H9 (cell line): Measurements from ENCODE around the gene PPP4R2. TPM values are rescaled to one million over a fixed set of nuclear protein-coding genes. Genes with fewer than 3 reads are reported as not detected.

Experiments used
- DNase-seq: peaks from one replicate; pipeline ENCODE4 v3.0.0-alpha.2; 2017
- H2AFZ ChIP-seq: one replicate; pipeline ENCODE4 v1.6.1; 2013; ENCODE audit warnings: mild to moderate bottlenecking, low read length, control low read depth, moderate library complexity
- H2AK5ac ChIP-seq: 2 replicates; pipeline ENCODE4 v1.6.1; 2013; ENCODE audit warnings: low read length, control low read depth, mixed read lengths; ENCODE audit not compliant: insufficient read length
- H2BK120ac ChIP-seq: one replicate; pipeline ENCODE4 v1.6.1; 2013; ENCODE audit warnings: low read depth, mild to moderate bottlenecking, low read length, control low read depth, inconsistent platforms; ENCODE audit not compliant: poor library complexity, severe bottlenecking
- H2BK12ac ChIP-seq: 2 replicates; pipeline ENCODE4 v1.6.1; 2013; ENCODE audit warnings: low read length, control low read depth, mixed read lengths, low read depth; ENCODE audit not compliant: insufficient read length
- H2BK15ac ChIP-seq: 2 replicates; pipeline ENCODE4 v1.6.1; 2013; ENCODE audit warnings: low read depth, low read length, control low read depth
- H2BK20ac ChIP-seq: one replicate; pipeline ENCODE4 v1.6.1; 2013; ENCODE audit warnings: low read depth, mild to moderate bottlenecking, low read length, control low read depth, inconsistent platforms; ENCODE audit not compliant: poor library complexity, severe bottlenecking
- H2BK5ac ChIP-seq: 2 replicates; pipeline ENCODE4 v1.6.1; 2013; ENCODE audit warnings: low read length, control low read depth, mixed read lengths; ENCODE audit not compliant: insufficient read length
- H3K14ac ChIP-seq: 2 replicates; pipeline ENCODE4 v1.6.1; 2013; ENCODE audit warnings: low read length, control low read depth; ENCODE audit not compliant: insufficient read depth
- H3K18ac ChIP-seq: 2 replicates; pipeline ENCODE4 v1.6.1; 2013; ENCODE audit warnings: low read depth, mild to moderate bottlenecking, mixed read lengths, low read length, control low read depth; ENCODE audit not compliant: insufficient read length
- H3K23ac ChIP-seq: 2 replicates; pipeline ENCODE4 v1.6.1; 2013; ENCODE audit warnings: low read length, control low read depth, mixed read lengths, low read depth; ENCODE audit not compliant: insufficient read length
- H3K23me2 ChIP-seq: 2 replicates; pipeline ENCODE4 v1.6.1; 2013; ENCODE audit warnings: low read depth, mild to moderate bottlenecking, mixed read lengths, low read length, control low read depth; ENCODE audit not compliant: insufficient read length, poor library complexity, severe bottlenecking
- H3K27ac ChIP-seq: 2 replicates; pipeline ENCODE4 v1.5.1; 2013; ENCODE audit warnings: low read length, control low read depth, mixed read lengths, low read depth; ENCODE audit not compliant: insufficient read length
- H3K27me3 ChIP-seq: 2 replicates; pipeline ENCODE4 v1.6.1; 2013; ENCODE audit warnings: low read length, control low read depth, inconsistent platforms; ENCODE audit not compliant: insufficient read depth
- H3K4ac ChIP-seq: 2 replicates; pipeline ENCODE4 v1.6.1; 2013; ENCODE audit warnings: low read depth, mild to moderate bottlenecking, control low read depth, inconsistent platforms, low read length, moderate library complexity
- H3K4me1 ChIP-seq: 2 replicates; pipeline ENCODE4 v1.6.1; 2013; ENCODE audit warnings: low read length, control low read depth, inconsistent platforms; ENCODE audit not compliant: insufficient read depth
- H3K4me2 ChIP-seq: 2 replicates; pipeline ENCODE4 v1.6.1; 2013; ENCODE audit warnings: low read length, control low read depth, mixed read lengths; ENCODE audit not compliant: insufficient read length, insufficient read depth
- H3K56ac ChIP-seq: 2 replicates; pipeline ENCODE4 v1.6.1; 2013; ENCODE audit warnings: low read depth, mild to moderate bottlenecking, mixed read lengths, low read length, control low read depth; ENCODE audit not compliant: insufficient read length
- H3K79me1 ChIP-seq: 2 replicates; pipeline ENCODE4 v1.6.1; 2013; ENCODE audit warnings: low read depth, mild to moderate bottlenecking, moderate library complexity, low read length, control low read depth, inconsistent platforms; ENCODE audit not compliant: insufficient read depth, poor library complexity, severe bottlenecking
- H3K79me2 ChIP-seq: 2 replicates; pipeline ENCODE4 v1.6.1; 2013; ENCODE audit warnings: low read length, control low read depth, inconsistent platforms; ENCODE audit not compliant: insufficient read depth
- H3K9ac ChIP-seq: 2 replicates; pipeline ENCODE4 v1.6.1; 2013; ENCODE audit warnings: low read length, control low read depth, mixed read lengths; ENCODE audit not compliant: insufficient read length; ENCODE audit errors: extremely low read depth
- H3K9me3 ChIP-seq: one replicate; pipeline ENCODE4 v1.6.1; 2013; ENCODE audit warnings: low read depth, low read length, inconsistent platforms; ENCODE audit not compliant: control insufficient read depth
- H3T11ph ChIP-seq: one replicate; pipeline ENCODE4 v1.6.1; 2013; ENCODE audit warnings: mild to moderate bottlenecking, low read length, control low read depth, inconsistent platforms
- H4K20me1 ChIP-seq: one replicate; pipeline ENCODE4 v1.6.1; 2013; ENCODE audit not compliant: control insufficient read depth, insufficient read length, insufficient read depth
- H4K5ac ChIP-seq: 2 replicates; pipeline ENCODE4 v1.6.1; 2013; ENCODE audit warnings: low read depth, mild to moderate bottlenecking, mixed read lengths, low read length, control low read depth; ENCODE audit not compliant: insufficient read length
- H4K8ac ChIP-seq: replicated peaks from 2 replicates; pipeline ENCODE4 v1.6.1; 2013; ENCODE audit warnings: low read length, control low read depth, mixed read lengths, low read depth; ENCODE audit not compliant: insufficient read length
- H4K91ac ChIP-seq: 2 replicates; pipeline ENCODE4 v1.6.1; 2013; ENCODE audit warnings: low read depth, mild to moderate bottlenecking, moderate library complexity, mixed read lengths, low read length, control low read depth; ENCODE audit not compliant: insufficient read length
- H3K27ac Mint-ChIP-seq, 3 experiments: 2 replicates in 2 of 3; 3 replicates in 1 of 3; pipeline ENCODE4 v1.8.0; 2020 to 2021; ENCODE audit warnings: mixed read lengths in 3 of 3, mild to moderate bottlenecking in 1 of 3, moderate library complexity in 1 of 3
- H3K27me3 Mint-ChIP-seq: 2 replicates; pipeline ENCODE4 v1.8.0; 2021; ENCODE audit warnings: low read depth, mild to moderate bottlenecking, moderate library complexity, mixed read lengths
- H3K36me3 Mint-ChIP-seq, 3 experiments: 2 replicates in 2 of 3; 3 replicates in 1 of 3; pipeline ENCODE4 v1.8.0; 2020 to 2021; ENCODE audit warnings: low read depth in 3 of 3, mixed read lengths in 3 of 3; ENCODE audit not compliant: insufficient read depth in 1 of 3
- H3K4me1 Mint-ChIP-seq, 2 experiments: 2 replicates each; pipeline ENCODE4 v1.8.0; 2020; ENCODE audit warnings: mixed read lengths in 2 of 2
- H3K4me3 Mint-ChIP-seq, 2 experiments: 2 replicates in 1 of 2; 3 replicates in 1 of 2; pipeline ENCODE4 v1.8.0; 2020 to 2021; ENCODE audit warnings: mild to moderate bottlenecking in 2 of 2, mixed read lengths in 2 of 2, moderate library complexity in 1 of 2
- H3K9me3 Mint-ChIP-seq, 2 experiments: 2 replicates in 1 of 2; 3 replicates in 1 of 2; pipeline ENCODE4 v1.8.0; 2020; ENCODE audit warnings: mild to moderate bottlenecking in 2 of 2, mixed read lengths in 2 of 2, moderate library complexity in 1 of 2
- WGBS: extraction: QIAGEN DNeasy Blood & Tissue Kit; methylation state at CpG from one replicate; pipeline ENCODE4 v1.1.7; 2013; ENCODE audit warnings: missing lambda C conversion rate, low lambda C conversion rate, mixed read lengths; ENCODE audit not compliant: insufficient read length; ENCODE audit errors: extremely low coverage; 5-methylcytosine and 5-hydroxymethylcytosine counted together
- total RNA-seq: library from RNA; stranded (reverse); gene quantifications from 2 replicates; pipeline ENCODE4 v1.2.1, GENCODE V29; 2021
- TF ChIP-seq, protein P1 (sequence below): fragments of 200-600 bp; sonication (generic); conservative IDR thresholded peaks from 3 replicates; pipeline ENCODE4 v1.8.0; 2021; ENCODE audit warnings: antibody characterized with exemption, mild to moderate bottlenecking

PPP4R2 gene
- total RNA-seq, 1 experiment from 2014 or later, result 132 TPM

DNA sequence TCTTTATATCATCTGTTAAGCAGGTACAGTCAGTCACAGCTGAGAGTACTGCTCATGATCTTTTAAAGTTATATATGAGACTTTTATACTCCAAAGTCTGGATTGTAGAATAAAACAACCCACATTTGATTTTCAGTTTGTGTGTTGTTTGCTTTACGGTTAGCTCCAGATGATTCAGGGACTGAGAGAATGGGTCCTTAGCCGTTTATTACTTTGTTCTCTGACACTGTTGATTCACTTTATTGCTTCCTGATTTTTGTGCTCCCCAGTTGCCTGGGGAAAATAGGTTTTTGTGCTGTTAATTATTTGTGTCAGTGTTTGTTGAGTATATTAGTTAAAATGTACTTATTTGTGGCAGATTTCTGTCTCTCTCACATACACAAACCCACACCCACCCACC is 56.2 kb downstream of the PPP4R2 start:
- Histone ChIP-seq H3K9me3 (no peaks in the 10 kb centered on the region), H3K9ac (no peak overlapping the region), H3K79me1 (peaks cover 3% of the 10 kb centered on the region), H2BK15ac (no peak overlapping the region), H2BK12ac (no peak overlapping the region), H3K4me1 (no peaks in the 10 kb centered on the region), H4K5ac (no peak overlapping the region), H2BK20ac (no peak overlapping the region), H2BK5ac (no peak overlapping the region), H2AFZ (no peak overlapping the region), H3K23ac (no peak overlapping the region), H3K27me3 (no peaks in the 10 kb centered on the region), H2AK5ac (no peak overlapping the region), H2BK120ac (no peak overlapping the region), H4K20me1 (no peaks in the 10 kb centered on the region), H3K4ac (no peak overlapping the region), H3K18ac (no peak overlapping the region), H3K79me2 (peaks cover 7% of the 10 kb centered on the region; the same call in 1 of the 2 replicates), H4K91ac (no peak overlapping the region), H3K23me2 (no peaks in the 10 kb centered on the region), H3K56ac (no peak overlapping the region), H3T11ph (no peak overlapping the region), H3K27ac (no peak overlapping the region), H3K4me2 (no peak overlapping the region), H4K8ac (no peak overlapping the region), H3K14ac (no peak overlapping the region)
- TF ChIP-seq, protein P1, sequence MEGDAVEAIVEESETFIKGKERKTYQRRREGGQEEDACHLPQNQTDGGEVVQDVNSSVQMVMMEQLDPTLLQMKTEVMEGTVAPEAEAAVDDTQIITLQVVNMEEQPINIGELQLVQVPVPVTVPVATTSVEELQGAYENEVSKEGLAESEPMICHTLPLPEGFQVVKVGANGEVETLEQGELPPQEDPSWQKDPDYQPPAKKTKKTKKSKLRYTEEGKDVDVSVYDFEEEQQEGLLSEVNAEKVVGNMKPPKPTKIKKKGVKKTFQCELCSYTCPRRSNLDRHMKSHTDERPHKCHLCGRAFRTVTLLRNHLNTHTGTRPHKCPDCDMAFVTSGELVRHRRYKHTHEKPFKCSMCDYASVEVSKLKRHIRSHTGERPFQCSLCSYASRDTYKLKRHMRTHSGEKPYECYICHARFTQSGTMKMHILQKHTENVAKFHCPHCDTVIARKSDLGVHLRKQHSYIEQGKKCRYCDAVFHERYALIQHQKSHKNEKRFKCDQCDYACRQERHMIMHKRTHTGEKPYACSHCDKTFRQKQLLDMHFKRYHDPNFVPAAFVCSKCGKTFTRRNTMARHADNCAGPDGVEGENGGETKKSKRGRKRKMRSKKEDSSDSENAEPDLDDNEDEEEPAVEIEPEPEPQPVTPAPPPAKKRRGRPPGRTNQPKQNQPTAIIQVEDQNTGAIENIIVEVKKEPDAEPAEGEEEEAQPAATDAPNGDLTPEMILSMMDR, result no peak
- Mint-ChIP-seq H3K36me3 (peaks cover 6 to 32% (median 29%) of the 10 kb centered on the region in 3 experiments), H3K4me3 (no peak overlapping the region), H3K27me3 (no peaks in the 10 kb centered on the region), H3K9me3 (no peaks in the 10 kb centered on the region), H3K4me1 (peaks cover 6 to 12% of the 10 kb centered on the region in 2 experiments; a peak in 3 of 4 replicates), H3K27ac (peak overlapping the region in 1 of 3 experiments; percentile 43; a peak in 1 of 7 replicates)
- no CpG with 5 or more reads among the region's 2 CpGs for WGBS
- DNase-seq, result no peak
